ENCODE results near the gene LDB2. TPM values are rescaled to one million over a fixed set of nuclear protein-coding genes. Genes with fewer than 3 reads are reported as not detected.

Gene LDB2
- total RNA-seq, 2 experiments from 2014 or later, result not detected

- ChIA-PET POLR2A (interaction anchor here (0.6 to 1.0 kb wide), 4 partner anchors 16 to 1053 kb away, joined by 3 to 8 read pairs (median 4); no protein-coding TSS in a partner anchor), CTCF (ENCODE audit: unreplicated experiment) (no interaction called here)
- DNase-seq (ENCODE audit: low spot score), result no peak
Measured at GRCh38 chr4:16791460-16791859, 107.0 kb downstream of the LDB2 start.

GRCh38 chr4:16790508-16790907, 107.9 kb downstream of the LDB2 start:
- Histone ChIP-seq H3K36me3 (ENCODE audit: insufficient read depth, low read length) (no peaks in the 10 kb centered on the region), H2AFZ (ENCODE audit: low read length) (no peak overlapping the region), H4K20me1 (ENCODE audit: insufficient read depth, low read length) (no peaks in the 10 kb centered on the region), H3K79me2 (ENCODE audit: insufficient read depth, low read depth, low read length) (no peaks in the 10 kb centered on the region), H3K9me3 (ENCODE audit: low read length) (no peaks in the 10 kb centered on the region), H3K4me2 (ENCODE audit: low read length) (no peak overlapping the region), H3K9me2 (ENCODE audit: insufficient read depth, low read length) (no peaks in the 10 kb centered on the region), H3K27ac (ENCODE audit: low read depth, low read length, poor library complexity, severe bottlenecking) (no peak overlapping the region), H3K4me1 (ENCODE audit: insufficient read depth, low read length, poor library complexity, severe bottlenecking) (no peaks in the 10 kb centered on the region), H3K4me3 (ENCODE audit: low read depth, low read length, poor library complexity, severe bottlenecking) (no peak overlapping the region)
- intact Hi-C loops (cut with micrococcal nuclease; ENCODE audit: unreplicated experiment), result loop anchor here (10.0 kb wide), 1 partner anchor 654 kb away; no protein-coding TSS in a partner anchor
- DNase-seq (ENCODE audit: low spot score), result no peak
- ChIA-PET POLR2A (interaction anchor here (0.6 kb wide), 1 partner anchor 112 kb away, joined by 3 read pairs; no protein-coding TSS in a partner anchor), CTCF (ENCODE audit: unreplicated experiment) (no interaction called here)
- no TSS peak for BruUV-seq (replicated peaks)
- TF ChIP-seq EZH2phosphoT487 (IDR thresholded peaks at IDR 0.05; ENCODE audit: borderline replicate concordance, low read depth, low read length) (no peak), CTCF (conservative IDR thresholded peaks at IDR 0.05; ENCODE audit: low read length) (no peak)

More at GRCh38 chr4:16791460-16791859, 107.0 kb downstream of the LDB2 start:
- TF ChIP-seq CTCF (conservative IDR thresholded peaks at IDR 0.05; ENCODE audit: low read length) (no peak), EZH2phosphoT487 (IDR thresholded peaks at IDR 0.05; ENCODE audit: borderline replicate concordance, low read depth, low read length) (no peak)
- H3K9me2 ChIP-seq (ENCODE audit: insufficient read depth, low read length), result no peaks in the 10 kb centered on the region
- no peak overlapping the region for H3K4me2 ChIP-seq (ENCODE audit: low read length)
- no peaks in the 10 kb centered on the region for H3K79me2 ChIP-seq (ENCODE audit: insufficient read depth, low read depth, low read length)
- H2AFZ ChIP-seq (ENCODE audit: low read length), result no peak overlapping the region
- H3K4me1 ChIP-seq (ENCODE audit: insufficient read depth, low read length, poor library complexity, severe bottlenecking), result no peaks in the 10 kb centered on the region
- H3K27ac ChIP-seq (ENCODE audit: low read depth, low read length, poor library complexity, severe bottlenecking), result no peak overlapping the region
- no peaks in the 10 kb centered on the region for H3K9me3 ChIP-seq (ENCODE audit: low read length)
- intact Hi-C loops (cut with micrococcal nuclease; ENCODE audit: unreplicated experiment), result loop anchor here (10.0 kb wide), 1 partner anchor 653 kb away; no protein-coding TSS in a partner anchor
- no peaks in the 10 kb centered on the region for H3K36me3 ChIP-seq (ENCODE audit: insufficient read depth, low read length)
- BruUV-seq (replicated peaks), result no TSS peak
- H3K4me3 ChIP-seq (ENCODE audit: low read depth, low read length, poor library complexity, severe bottlenecking), result no peak overlapping the region
- H4K20me1 ChIP-seq (ENCODE audit: insufficient read depth, low read length), result no peaks in the 10 kb centered on the region

- H2AFZ ChIP-seq (ENCODE audit: low read length), result no peak overlapping the region
- intact Hi-C loops (cut with micrococcal nuclease; ENCODE audit: unreplicated experiment), result no loop called here
- no peak overlapping the region for H3K4me2 ChIP-seq (ENCODE audit: low read length)
- no TSS peak for BruUV-seq (replicated peaks)
- no peaks in the 10 kb centered on the region for H3K4me1 ChIP-seq (ENCODE audit: insufficient read depth, low read length, poor library complexity, severe bottlenecking)
- TF ChIP-seq EZH2phosphoT487 (IDR thresholded peaks at IDR 0.05; ENCODE audit: borderline replicate concordance, low read depth, low read length) (no peak), CTCF (conservative IDR thresholded peaks at IDR 0.05; ENCODE audit: low read length) (no peak)
- no peak for DNase-seq (ENCODE audit: low spot score)
- H3K9me3 ChIP-seq (ENCODE audit: low read length), result no peaks in the 10 kb centered on the region
- no peaks in the 10 kb centered on the region for H4K20me1 ChIP-seq (ENCODE audit: insufficient read depth, low read length)
- H3K9me2 ChIP-seq (ENCODE audit: insufficient read depth, low read length), result no peaks in the 10 kb centered on the region
- CTCF ChIA-PET (ENCODE audit: unreplicated experiment), result no interaction called here
- POLR2A ChIA-PET, result interaction anchor here (0.7 kb wide), 1 partner anchor 625 kb away, joined by 3 read pairs; no protein-coding TSS in a partner anchor
- no peak overlapping the region for H3K27ac ChIP-seq (ENCODE audit: low read depth, low read length, poor library complexity, severe bottlenecking)
- H3K79me2 ChIP-seq (ENCODE audit: insufficient read depth, low read depth, low read length), result no peaks in the 10 kb centered on the region
- H3K4me3 ChIP-seq (ENCODE audit: low read depth, low read length, poor library complexity, severe bottlenecking), result no peak overlapping the region
- H3K36me3 ChIP-seq (ENCODE audit: insufficient read depth, low read length), result no peaks in the 10 kb centered on the region
Measured at GRCh38 chr4:16788868-16789267, 109.6 kb downstream of the LDB2 start.
